ENCODE data around the gene EPHA2. TPM values are rescaled to one million over a fixed set of nuclear protein-coding genes. Genes with fewer than 3 reads are reported as not detected.

EPHA2 gene
- total RNA-seq, 1 donor from 2014 or later: 42.7 TPM

- Histone ChIP-seq H3K27ac (no peak overlapping the region), H3K4me3 (no peak overlapping the region), H3K36me3 (peaks cover 39 to 77% of the 10 kb centered on the region in 2 donors), H3K27me3 (no peaks in the 10 kb centered on the region), H3K9me3 (no peaks in the 10 kb centered on the region), H3K4me1 (peaks cover 0 to 8% of the 10 kb centered on the region in 2 donors)
- DNase-seq (ENCODE audit: low spot score in 2 of 2): no peak
- intact Hi-C loops (cut with DNase I): no loop called here
- TF ChIP-seq CTCF (IDR thresholded peaks at IDR 0.05): no peak
Observed at GRCh38 chr1:16126160-16126559, 29.7 kb downstream of the EPHA2 start.

- no peak for DNase-seq (ENCODE audit: low spot score in 2 of 2)
- H3K4me1 ChIP-seq: peaks cover 0 to 8% of the 10 kb centered on the region in 2 donors
- H3K9me3 ChIP-seq: no peaks in the 10 kb centered on the region
- no peak overlapping the region for H3K27ac ChIP-seq
- no peaks in the 10 kb centered on the region for H3K27me3 ChIP-seq
- TF ChIP-seq CTCF (IDR thresholded peaks at IDR 0.05): no peak
- intact Hi-C loops (cut with DNase I): no loop called here
- H3K4me3 ChIP-seq: no peak overlapping the region
- H3K36me3 ChIP-seq: peaks cover 32 to 70% of the 10 kb centered on the region in 2 donors
Observed at GRCh38 chr1:16125483-16125882, 30.4 kb downstream of the EPHA2 start.

- peaks cover 0 to 8% of the 10 kb centered on the region in 2 donors for H3K4me1 ChIP-seq
- H3K9me3 ChIP-seq: no peaks in the 10 kb centered on the region
- peak overlapping the region in 1 of 2 donors; percentile 6 for H3K27ac ChIP-seq
- H3K36me3 ChIP-seq: peaks cover 30 to 66% of the 10 kb centered on the region in 2 donors
- no peaks in the 10 kb centered on the region for H3K27me3 ChIP-seq
- TF ChIP-seq CTCF (IDR thresholded peaks at IDR 0.05): no peak
- no peak for DNase-seq (ENCODE audit: low spot score in 2 of 2)
- no peak overlapping the region for H3K4me3 ChIP-seq
- intact Hi-C loops (cut with DNase I): no loop called here
Observed at GRCh38 chr1:16125088-16125470, 30.8 kb downstream of the EPHA2 start.

GRCh38 chr1:16124377-16125087 lies 31.3 kb downstream of the EPHA2 start:
- Histone ChIP-seq H3K27me3 (no peaks in the 10 kb centered on the region), H3K4me3 (no peak overlapping the region), H3K27ac (peak overlapping the region in 1 of 2 donors; percentile 6), H3K36me3 (peaks cover 29 to 61% of the 10 kb centered on the region in 2 donors), H3K9me3 (no peaks in the 10 kb centered on the region), H3K4me1 (peaks cover 0 to 8% of the 10 kb centered on the region in 2 donors)
- TF ChIP-seq CTCF (IDR thresholded peaks at IDR 0.05): no peak
- DNase-seq (ENCODE audit: low spot score in 2 of 2): no peak
- intact Hi-C loops (cut with DNase I): no loop called here

GRCh38 chr1:16122916-16123315 lies 33.0 kb downstream of the EPHA2 start:
- Histone ChIP-seq H3K4me1 (peaks cover 0 to 1% of the 10 kb centered on the region in 2 donors), H3K36me3 (peaks cover 21 to 44% of the 10 kb centered on the region in 2 donors), H3K27me3 (no peaks in the 10 kb centered on the region), H3K27ac (no peak overlapping the region), H3K4me3 (no peak overlapping the region), H3K9me3 (no peaks in the 10 kb centered on the region)
- TF ChIP-seq CTCF (IDR thresholded peaks at IDR 0.05): no peak
- intact Hi-C loops (cut with DNase I): no loop called here
- no peak for DNase-seq (ENCODE audit: low spot score in 2 of 2)
